CD4-positive, alpha-beta T cell treated with Interleukin-4 for 4 hours (primary cell): Measurements from ENCODE around the gene AGBL4.

Source experiments
- DNase-seq: peaks from one replicate; pipeline ENCODE4 v3.0.0-alpha.2; 2020

AGBL4 gene

GRCh38 chr1:48749068-48749467 is 1274.7 kb downstream of the AGBL4 start:
- DNase-seq = no peak

GRCh38 chr1:48746906-48747305 is 1276.8 kb downstream of the AGBL4 start:
- no peak for DNase-seq

- no peak for DNase-seq
Measured at GRCh38 chr1:48744032-48744431, 1279.7 kb downstream of the AGBL4 start.

DNA sequence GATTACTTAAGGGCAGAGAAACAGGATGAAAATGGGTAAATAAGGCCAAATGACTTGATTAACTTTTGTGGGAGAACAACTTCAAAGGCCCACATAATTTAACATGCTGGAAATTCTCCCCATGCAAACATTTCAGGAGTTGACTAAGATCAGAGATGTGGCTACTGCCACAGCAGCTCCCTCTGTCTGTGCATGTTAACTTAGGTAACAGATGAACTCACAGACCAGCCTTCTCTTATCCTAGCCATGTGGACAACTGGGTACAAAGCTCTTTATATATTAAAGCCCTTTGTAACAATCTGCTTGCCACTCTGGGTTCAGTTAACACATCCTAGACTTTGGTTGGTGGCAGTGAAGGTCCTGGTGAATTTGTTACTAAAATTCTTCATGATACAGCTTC is 1280.3 kb downstream of the AGBL4 start:
- no peak for DNase-seq

DNA sequence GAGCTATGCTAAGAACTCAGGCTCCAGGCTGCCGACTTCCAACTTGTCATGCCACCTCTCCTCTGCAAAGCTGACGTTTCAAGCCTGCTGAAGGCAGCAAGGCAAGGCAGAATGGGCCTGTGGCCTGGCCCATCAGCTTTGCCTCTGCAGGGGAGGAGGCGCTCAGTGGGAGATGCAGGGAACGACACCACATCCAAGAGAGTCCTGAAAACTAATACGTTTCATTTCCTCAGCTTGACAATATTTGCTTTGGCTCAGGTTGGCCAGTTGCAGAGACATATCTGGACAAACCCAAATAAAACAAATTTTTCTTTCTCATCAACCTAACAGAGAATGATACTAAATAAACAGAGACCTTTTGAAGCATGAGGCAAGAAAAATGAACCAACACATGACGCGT is 1282.4 kb downstream of the AGBL4 start:
- no peak for DNase-seq

DNA sequence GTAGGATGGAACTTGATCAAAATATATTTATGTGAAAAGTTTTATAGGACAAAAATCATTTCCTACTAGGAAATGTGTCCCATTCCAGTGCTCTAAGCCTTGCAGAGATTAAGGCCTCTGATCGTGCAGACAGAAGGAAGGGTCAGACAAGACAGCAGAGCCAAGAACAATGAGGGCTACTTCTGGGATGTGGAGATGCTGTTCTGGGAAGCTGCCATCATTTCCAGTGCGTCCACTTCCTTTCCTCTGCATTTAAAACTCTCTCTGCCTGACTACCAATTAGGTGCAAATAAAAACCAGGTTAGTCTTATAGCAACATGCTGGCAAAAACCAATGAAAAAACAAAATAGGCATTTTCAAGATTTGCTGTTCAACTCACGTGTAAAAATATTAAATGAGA is 1283.1 kb downstream of the AGBL4 start:
- no peak for DNase-seq

GRCh38 chr1:48739091-48739490 is 1284.7 kb downstream of the AGBL4 start:
- no peak for DNase-seq

GRCh38 chr1:48738356-48738755 is 1285.4 kb downstream of the AGBL4 start:
- no peak for DNase-seq

DNA sequence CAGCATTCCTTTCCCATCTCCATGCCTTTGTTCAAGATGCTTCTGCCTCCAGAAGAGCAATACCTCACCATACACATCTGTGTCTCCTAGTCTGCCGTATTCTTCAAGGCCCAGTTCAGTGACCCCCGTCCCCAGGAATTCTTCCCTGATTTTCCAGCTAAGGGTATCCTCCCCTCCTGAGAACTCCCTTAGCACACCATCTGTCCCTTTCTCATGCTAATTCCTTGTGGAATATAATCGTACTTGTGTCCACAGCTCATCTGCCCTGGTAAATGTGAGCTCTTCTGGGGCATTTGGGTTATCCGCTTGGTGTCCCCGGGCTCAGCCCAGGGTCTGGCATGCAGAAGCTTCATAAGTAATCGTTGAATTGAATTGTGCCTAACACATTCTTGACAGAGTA is 1288.0 kb downstream of the AGBL4 start:
- no peak for DNase-seq

- DNase-seq = no peak
Measured at GRCh38 chr1:48730164-48730910, 1293.4 kb downstream of the AGBL4 start.

DNA sequence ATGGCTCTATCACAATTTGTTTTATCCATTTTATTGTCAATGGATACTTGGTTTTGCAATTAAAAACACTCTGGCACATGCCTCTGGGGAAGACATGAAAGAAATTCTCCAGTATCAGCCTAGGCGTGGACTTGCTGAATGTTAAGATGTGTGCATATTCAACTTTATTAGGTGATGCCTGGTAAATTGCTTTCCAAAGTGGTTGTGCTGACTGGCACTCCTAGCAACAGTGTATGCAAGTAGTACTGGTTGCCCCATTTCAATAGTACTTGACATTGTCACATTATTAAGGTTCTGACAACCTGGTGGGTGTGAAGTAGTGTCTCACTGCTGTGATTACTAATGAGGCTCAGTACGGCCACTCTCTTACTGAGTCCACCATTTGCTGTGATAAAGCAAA is 1295.2 kb downstream of the AGBL4 start:
- DNase-seq = no peak

DNA sequence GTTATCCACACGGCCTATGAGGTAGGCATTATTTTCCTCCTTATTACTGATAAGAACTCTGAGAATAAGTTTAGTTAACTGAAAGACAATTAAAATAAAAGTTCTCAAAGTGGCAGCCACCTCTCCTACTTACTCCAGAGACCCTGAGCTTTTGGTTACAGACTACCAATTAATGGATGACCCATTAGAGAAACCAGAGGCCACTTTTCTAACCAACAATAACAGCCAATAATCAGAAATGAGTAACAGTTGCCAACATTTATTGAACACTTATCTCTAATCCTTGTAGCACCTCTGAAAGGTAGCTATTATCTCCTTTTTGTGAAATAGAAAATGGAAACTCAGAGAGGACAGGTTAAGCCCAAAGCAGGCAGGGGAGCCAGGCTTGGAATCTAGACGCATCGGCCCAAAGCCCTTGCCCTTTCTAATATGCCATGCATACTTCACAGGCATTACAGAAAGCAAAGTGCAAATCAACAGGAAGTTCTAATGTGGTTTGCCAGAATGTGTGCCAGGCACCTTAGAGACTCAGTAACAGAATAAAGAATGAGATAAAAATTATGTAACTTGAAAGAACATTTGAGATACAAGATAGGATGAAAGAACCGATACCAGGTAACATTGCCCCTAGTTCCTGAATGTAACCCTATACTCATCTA is 1297.1 kb downstream of the AGBL4 start:
- DNase-seq = no peak

GRCh38 chr1:48726139-48726538 is 1297.6 kb downstream of the AGBL4 start:
- DNase-seq = no peak

- no peak for DNase-seq
Measured at GRCh38 chr1:48725341-48726046, 1298.3 kb downstream of the AGBL4 start.

DNA sequence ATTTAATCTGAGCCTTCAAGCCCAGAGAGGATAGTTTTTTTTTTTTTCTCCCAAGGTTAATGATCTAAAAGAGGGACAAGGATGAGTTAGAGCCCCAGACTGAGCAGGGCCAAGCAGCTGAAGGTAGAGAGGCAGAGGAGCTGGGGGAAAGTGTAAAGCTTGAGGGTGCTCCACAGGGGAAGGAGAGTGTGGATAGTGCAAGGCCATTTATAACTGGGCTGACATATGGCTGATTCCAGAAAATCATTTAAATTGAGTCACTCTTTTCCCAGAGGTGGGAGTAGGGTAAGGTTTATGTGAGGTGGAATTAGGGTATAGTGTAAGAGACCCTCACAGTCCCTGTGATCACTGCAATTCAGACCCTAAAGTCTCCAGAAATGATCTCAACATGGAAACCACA is 1302.8 kb downstream of the AGBL4 start:
- no peak for DNase-seq

GRCh38 chr1:48718705-48719104 is 1305.0 kb downstream of the AGBL4 start:
- DNase-seq = no peak

DNA sequence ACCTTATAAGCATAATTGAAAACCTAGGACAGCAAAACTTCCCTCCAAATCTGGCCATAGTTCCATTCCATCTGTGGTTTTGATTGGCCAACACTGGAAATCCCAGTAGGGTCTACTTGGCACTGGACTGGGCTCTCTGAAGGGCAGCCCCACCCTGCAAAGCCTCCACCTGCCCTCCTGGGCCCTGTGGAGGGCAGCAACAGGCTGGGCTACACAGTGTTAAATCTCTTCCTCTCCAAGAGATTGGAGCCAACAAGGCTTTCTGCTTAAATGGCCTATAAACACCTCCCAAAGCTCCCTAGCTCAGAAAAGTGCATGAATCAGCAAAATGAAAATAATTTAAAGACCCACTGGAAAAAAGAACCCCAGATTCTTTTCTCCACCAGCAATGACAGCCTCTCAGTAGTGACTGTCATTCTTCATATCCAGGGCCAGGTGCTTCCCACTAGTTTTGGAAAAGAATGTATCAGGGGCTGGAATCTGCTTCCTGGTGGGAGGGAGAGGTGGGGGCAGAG is 1305.6 kb downstream of the AGBL4 start:
- no peak for DNase-seq

DNA sequence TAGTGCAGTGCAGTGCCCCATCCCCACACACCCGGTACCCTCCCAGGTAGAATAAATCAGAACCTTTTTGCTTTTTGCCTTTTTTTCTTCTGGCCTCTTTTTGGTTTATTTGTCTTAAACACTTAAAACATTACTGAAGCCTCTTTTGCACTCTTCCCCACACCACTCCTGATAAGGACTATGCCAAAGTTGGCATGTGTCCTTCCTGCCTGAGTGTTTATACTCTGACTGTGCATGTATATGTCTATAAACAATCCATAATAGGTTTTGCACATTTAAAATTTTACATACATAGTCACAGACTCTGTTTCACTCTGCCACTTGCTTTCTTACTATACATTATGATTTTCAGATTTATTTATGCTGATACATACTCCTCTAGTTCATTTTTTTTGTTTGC is 1306.7 kb downstream of the AGBL4 start:
- DNase-seq = no peak

- no peak for DNase-seq
Measured at GRCh38 chr1:48715921-48716320, 1307.8 kb downstream of the AGBL4 start.

DNA sequence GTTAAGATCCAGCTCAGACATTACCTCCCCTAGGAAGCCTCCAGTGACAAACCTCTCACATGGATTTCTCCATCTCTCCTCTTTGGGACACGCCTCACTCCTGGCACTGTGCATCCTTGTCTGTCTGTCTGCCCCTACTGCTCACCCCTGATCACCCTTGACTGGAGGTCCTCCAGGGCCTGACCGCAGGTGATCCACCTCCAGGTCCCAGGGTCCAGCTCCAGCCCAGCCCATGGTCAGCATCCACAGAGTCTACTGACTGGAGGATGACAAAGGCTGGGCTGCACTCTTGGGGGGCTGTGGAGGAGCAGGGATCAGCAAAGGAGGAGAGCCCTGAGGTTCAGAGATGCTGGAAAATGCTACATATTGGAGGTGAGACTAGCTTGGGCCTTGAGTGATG is 1312.8 kb downstream of the AGBL4 start:
- no peak for DNase-seq

GRCh38 chr1:48710318-48710717 is 1313.4 kb downstream of the AGBL4 start:
- DNase-seq = no peak

DNA sequence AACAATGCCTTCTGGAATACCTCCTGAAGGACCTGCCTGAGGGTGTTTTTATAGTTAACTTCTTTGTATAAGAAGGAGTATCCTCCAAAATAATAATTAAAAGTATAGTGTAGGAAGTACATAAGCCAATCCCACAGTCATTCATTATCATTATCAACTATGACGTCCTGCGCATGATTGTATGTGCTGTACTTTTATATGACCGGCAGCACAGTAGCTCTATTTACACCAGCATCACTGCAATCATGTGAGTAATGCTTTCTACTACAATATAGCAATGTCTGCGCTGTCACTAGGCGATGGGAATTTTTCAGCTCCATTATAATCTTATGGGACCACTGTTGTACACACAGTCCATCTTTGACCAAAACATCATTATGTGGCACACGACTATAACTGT is 1319.0 kb downstream of the AGBL4 start:
- DNase-seq = no peak

- DNase-seq = no peak
Measured at GRCh38 chr1:48701445-48701844, 1322.3 kb downstream of the AGBL4 start.
